Astrocyte of the cerebellum (primary cell): ENCODE measurements around the gene SLAMF9.
"Not testable (repeated sequence)": the region's sequence is repeated elsewhere in the genome, so short reads cannot be mapped to it uniquely, and the experiment has no call there.

Source experiments
- DNase-seq: peaks from one replicate; pipeline ENCODE4 v3.0.0-alpha.2; 2011; ENCODE audit warnings: low read depth
- H3K4me3 ChIP-seq: 2 replicates; pipeline ENCODE4 v1.5.1; 2011; ENCODE audit warnings: mild to moderate bottlenecking, low read depth, low read length, moderate library complexity
- in situ Hi-C: cut with HindIII; loops from 2 replicates; pipeline ENCODE4 v1.10.0; 2017; ENCODE audit warnings: low sequenced_read_pairs
- TF ChIP-seq, protein P1 (sequence below): IDR thresholded peaks from 2 replicates; pipeline ENCODE4 v1.5.1; 2012; ENCODE audit warnings: low read length, low read depth, moderate library complexity, mild to moderate bottlenecking; ENCODE audit errors: missing control alignments

Gene SLAMF9

DNA sequence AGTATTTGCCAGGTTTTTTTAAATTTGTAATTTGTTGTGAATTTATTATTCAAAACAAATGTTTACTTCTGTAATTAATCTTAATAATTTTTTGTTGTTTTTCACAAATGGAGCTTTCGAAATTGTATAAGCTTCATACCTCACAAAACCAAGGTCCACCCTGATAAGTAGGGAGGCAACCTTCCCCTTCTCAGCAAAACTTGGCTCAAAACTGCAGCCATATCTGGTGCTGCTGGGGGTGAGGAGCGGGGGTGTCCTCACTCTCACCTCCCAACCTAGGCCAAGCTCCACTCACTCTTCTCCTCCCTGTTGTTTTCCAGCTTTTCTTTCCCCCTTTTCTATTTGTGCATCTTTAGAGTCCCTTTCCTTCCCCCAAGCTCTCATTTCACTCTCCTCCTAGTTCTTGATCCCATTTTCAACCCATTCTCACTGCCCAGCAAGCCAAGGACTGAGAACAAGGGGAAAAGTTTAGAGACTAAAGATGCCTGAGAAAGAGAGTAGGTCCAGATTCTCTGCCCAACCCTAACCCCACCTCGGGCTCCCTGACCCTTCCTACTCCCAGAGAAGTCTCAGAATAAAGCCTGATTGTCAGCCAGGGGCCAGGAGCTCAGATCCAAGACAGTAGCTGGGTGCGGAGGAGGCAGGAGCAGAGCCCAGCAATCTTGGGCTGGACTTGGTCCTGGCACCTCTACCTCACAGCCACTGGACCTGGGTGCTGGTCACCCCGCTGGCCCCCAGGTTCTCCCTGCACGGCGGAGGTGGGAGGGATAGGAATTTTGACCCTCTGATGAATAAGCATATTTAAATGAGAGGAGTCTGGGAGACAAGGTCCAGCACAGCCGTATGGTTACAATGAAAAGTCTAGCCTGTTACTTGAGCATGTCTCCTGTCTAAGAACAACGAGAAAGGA, 45.8 kb downstream of the SLAMF9 start:
- in situ Hi-C loops: no loop called here
- TF ChIP-seq, protein P1, sequence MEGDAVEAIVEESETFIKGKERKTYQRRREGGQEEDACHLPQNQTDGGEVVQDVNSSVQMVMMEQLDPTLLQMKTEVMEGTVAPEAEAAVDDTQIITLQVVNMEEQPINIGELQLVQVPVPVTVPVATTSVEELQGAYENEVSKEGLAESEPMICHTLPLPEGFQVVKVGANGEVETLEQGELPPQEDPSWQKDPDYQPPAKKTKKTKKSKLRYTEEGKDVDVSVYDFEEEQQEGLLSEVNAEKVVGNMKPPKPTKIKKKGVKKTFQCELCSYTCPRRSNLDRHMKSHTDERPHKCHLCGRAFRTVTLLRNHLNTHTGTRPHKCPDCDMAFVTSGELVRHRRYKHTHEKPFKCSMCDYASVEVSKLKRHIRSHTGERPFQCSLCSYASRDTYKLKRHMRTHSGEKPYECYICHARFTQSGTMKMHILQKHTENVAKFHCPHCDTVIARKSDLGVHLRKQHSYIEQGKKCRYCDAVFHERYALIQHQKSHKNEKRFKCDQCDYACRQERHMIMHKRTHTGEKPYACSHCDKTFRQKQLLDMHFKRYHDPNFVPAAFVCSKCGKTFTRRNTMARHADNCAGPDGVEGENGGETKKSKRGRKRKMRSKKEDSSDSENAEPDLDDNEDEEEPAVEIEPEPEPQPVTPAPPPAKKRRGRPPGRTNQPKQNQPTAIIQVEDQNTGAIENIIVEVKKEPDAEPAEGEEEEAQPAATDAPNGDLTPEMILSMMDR: no peak
- H3K4me3 ChIP-seq: no peak overlapping the region
- DNase-seq: no peak

DNA sequence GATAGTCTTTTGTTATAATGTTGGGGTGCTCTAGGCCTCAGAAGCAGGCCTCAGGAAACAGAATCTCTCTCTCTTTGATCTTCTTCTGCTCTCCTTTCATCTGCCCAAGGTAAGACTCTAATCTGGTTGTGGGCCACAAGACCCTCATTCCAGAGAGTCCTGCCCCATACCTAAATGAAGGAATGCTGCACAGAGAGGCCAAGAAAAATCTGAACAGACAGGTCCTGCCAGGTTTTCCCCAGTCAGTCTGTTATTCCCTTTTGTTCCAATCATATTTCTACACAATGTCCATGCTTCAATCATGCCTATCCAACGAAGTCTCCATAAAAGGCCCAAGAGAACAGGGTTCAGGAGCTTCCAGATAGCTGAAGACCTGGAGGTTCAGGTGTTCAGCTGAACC, 47.1 kb downstream of the SLAMF9 start:
- in situ Hi-C loops: no loop called here
- no peak overlapping the region for H3K4me3 ChIP-seq
- TF ChIP-seq, protein P1: no peak
- DNase-seq: no peak

DNA sequence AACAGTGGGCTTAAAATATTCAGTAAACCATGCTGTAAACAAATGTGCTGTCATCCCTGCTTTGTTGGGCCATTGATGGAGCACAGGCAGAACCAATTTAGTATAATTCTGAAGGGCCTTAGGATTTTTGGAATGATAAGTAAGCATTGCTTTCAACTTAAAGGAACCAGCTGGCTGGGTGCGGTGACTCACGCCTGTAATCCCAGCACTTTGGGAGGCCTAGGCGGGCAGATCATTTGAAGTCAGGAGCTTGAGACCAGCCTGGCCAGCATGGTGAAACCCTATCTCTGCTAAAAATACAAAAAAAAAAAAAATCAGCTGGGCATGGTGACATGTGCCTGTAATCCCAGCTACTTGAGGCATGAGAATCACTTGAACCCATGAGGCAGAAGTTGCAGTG, 50.0 kb downstream of the SLAMF9 start:
- H3K4me3 ChIP-seq, DNase-seq, in situ Hi-C loops: not testable (repeated sequence)

DNA sequence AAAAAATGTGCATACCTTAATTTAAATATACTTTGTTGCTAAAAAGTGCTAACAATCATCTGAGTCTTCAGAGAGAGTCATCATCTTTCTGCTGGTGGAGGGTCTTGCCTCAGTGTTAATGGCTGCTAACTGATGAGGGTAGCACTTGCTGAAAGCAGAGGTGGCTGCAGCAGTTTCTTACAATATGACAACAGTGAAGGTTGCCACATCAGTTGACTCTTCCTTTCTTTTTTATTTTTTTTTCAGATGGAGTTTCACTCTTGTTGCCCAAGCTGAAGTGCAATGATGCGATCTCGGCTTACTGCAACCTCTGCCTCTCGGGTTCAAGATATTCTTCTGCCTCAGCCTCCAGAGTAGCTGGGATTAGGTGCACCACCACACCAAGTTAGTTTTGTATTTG, 51.5 kb downstream of the SLAMF9 start:
- no peak for DNase-seq
- in situ Hi-C loops: no loop called here
- TF ChIP-seq, protein P1: no peak
- no peak overlapping the region for H3K4me3 ChIP-seq
